Keratinocyte (primary cell): ENCODE measurements around the gene HIVEP2.

Experiments used
- CTCF ChIP-seq, 3 experiments: IDR thresholded peaks in 1 of 3; conservative IDR thresholded peaks in 1 of 3; optimal IDR thresholded peaks in 1 of 3; 2 replicates in 2 of 3; 3 replicates in 1 of 3; pipeline versions ENCODE3 to v1.5.1; 2011; ENCODE audit warnings: low read length in 3 of 3, mild to moderate bottlenecking in 3 of 3, moderate library complexity in 2 of 3, control low read depth in 1 of 3, inconsistent platforms in 1 of 3; ENCODE audit not compliant: insufficient read depth in 2 of 3; ENCODE audit errors: extremely low read depth in 1 of 3
- EZH2 ChIP-seq: IDR thresholded peaks from one replicate; pipeline ENCODE4 v1.6.1; 2012; ENCODE audit warnings: inconsistent platforms, mild to moderate bottlenecking, low read length, moderate library complexity

GRCh38 chr6:142946924-142947713 lies 2.1 kb upstream of the HIVEP2 start:
- TF ChIP-seq CTCF (optimal IDR thresholded peaks at IDR 0.05 in 1 of 3, IDR thresholded peaks at IDR 0.05 in 1 of 3, conservative IDR thresholded peaks at IDR 0.05 in 1 of 3; ENCODE audit: extremely low read depth in 1 of 3, insufficient read depth in 2 of 3, low read length in 3 of 3): no peak
- TF ChIP-seq EZH2: no peak
